Measurements from ENCODE around the gene RESP18. TPM values are rescaled to one million over a fixed set of nuclear protein-coding genes. Genes with fewer than 3 reads are reported as not detected.
"Not testable (repeated sequence)": the region's sequence is repeated elsewhere in the genome, so short reads cannot be mapped to it uniquely, and the experiment has no call there.

RESP18 gene
- total RNA-seq, 1 donor from 2014 or later = not detected

GRCh38 chr2:219327719-219328118 is 4.8 kb downstream of the RESP18 start:
- Histone ChIP-seq H3K27ac (ENCODE audit: low read depth, low read length) (no peak overlapping the region), H3K36me3 (ENCODE audit: control insufficient read depth in 3 of 3, insufficient read depth in 3 of 3, low read length in 3 of 3) (no peaks in the 10 kb centered on the region), H3K9ac (ENCODE audit: low read depth in 1 of 3, low read length in 3 of 3) (no peak overlapping the region), H3K27me3 (ENCODE audit: control insufficient read depth in 3 of 3, insufficient read depth in 3 of 3, low read length in 3 of 3) (peaks cover 32 to 43% (median 38%) of the 10 kb centered on the region in 3 donors), H3K4me1 (ENCODE audit: control insufficient read depth in 3 of 3, insufficient read depth in 3 of 3, low read length in 3 of 3) (no peaks in the 10 kb centered on the region), H3K9me3 (ENCODE audit: control insufficient read depth in 3 of 3, low read length in 3 of 3) (no peaks in the 10 kb centered on the region), H3K4me3 (ENCODE audit: low read length in 3 of 3) (no peak overlapping the region)

GRCh38 chr2:219325657-219326315 is 6.8 kb downstream of the RESP18 start:
- Histone ChIP-seq H3K9me3 (ENCODE audit: control insufficient read depth in 3 of 3, low read length in 3 of 3) (no peaks in the 10 kb centered on the region), H3K4me1 (ENCODE audit: control insufficient read depth in 3 of 3, insufficient read depth in 3 of 3, low read length in 3 of 3) (no peaks in the 10 kb centered on the region), H3K27me3 (ENCODE audit: control insufficient read depth in 3 of 3, insufficient read depth in 3 of 3, low read length in 3 of 3) (peaks cover 13 to 24% (median 24%) of the 10 kb centered on the region in 3 donors), H3K36me3 (ENCODE audit: control insufficient read depth in 3 of 3, insufficient read depth in 3 of 3, low read length in 3 of 3) (no peaks in the 10 kb centered on the region), H3K27ac (ENCODE audit: low read depth, low read length) (no peak overlapping the region), H3K9ac (ENCODE audit: low read depth in 1 of 3, low read length in 3 of 3) (no peak overlapping the region), H3K4me3 (ENCODE audit: low read length in 3 of 3) (no peak overlapping the region)

- H3K27me3 ChIP-seq (ENCODE audit: control insufficient read depth in 3 of 3, insufficient read depth in 3 of 3, low read length in 3 of 3) = peaks cover 11 to 18% (median 18%) of the 10 kb centered on the region in 3 donors
- no peak overlapping the region for H3K9ac ChIP-seq (ENCODE audit: low read depth in 1 of 3, low read length in 3 of 3)
- no peaks in the 10 kb centered on the region for H3K36me3 ChIP-seq (ENCODE audit: control insufficient read depth in 3 of 3, insufficient read depth in 3 of 3, low read length in 3 of 3)
- no peak overlapping the region for H3K4me3 ChIP-seq (ENCODE audit: low read length in 3 of 3)
- H3K9me3 ChIP-seq (ENCODE audit: control insufficient read depth in 3 of 3, low read length in 3 of 3) = no peaks in the 10 kb centered on the region
- no peak overlapping the region for H3K27ac ChIP-seq (ENCODE audit: low read depth, low read length)
- H3K4me1 ChIP-seq (ENCODE audit: control insufficient read depth in 3 of 3, insufficient read depth in 3 of 3, low read length in 3 of 3) = no peaks in the 10 kb centered on the region
Measured at GRCh38 chr2:219325136-219325535, 7.4 kb downstream of the RESP18 start.

- H3K4me3 ChIP-seq (ENCODE audit: low read length in 3 of 3) = no peak overlapping the region
- H3K4me1 ChIP-seq (ENCODE audit: control insufficient read depth in 3 of 3, insufficient read depth in 3 of 3, low read length in 3 of 3) = no peaks in the 10 kb centered on the region
- no peak overlapping the region for H3K9ac ChIP-seq (ENCODE audit: low read depth in 1 of 3, low read length in 3 of 3)
- H3K27ac ChIP-seq (ENCODE audit: low read depth, low read length) = no peak overlapping the region
- H3K9me3 ChIP-seq (ENCODE audit: control insufficient read depth in 3 of 3, low read length in 3 of 3) = no peaks in the 10 kb centered on the region
- no peaks in the 10 kb centered on the region for H3K36me3 ChIP-seq (ENCODE audit: control insufficient read depth in 3 of 3, insufficient read depth in 3 of 3, low read length in 3 of 3)
- H3K27me3 ChIP-seq (ENCODE audit: control insufficient read depth in 3 of 3, insufficient read depth in 3 of 3, low read length in 3 of 3) = peaks cover 7 to 17% (median 8%) of the 10 kb centered on the region in 3 donors
Measured at GRCh38 chr2:219323434-219323833, 9.1 kb downstream of the RESP18 start.

- Histone ChIP-seq H3K36me3 (ENCODE audit: control insufficient read depth in 3 of 3, insufficient read depth in 3 of 3, low read length in 3 of 3) (no peaks in the 10 kb centered on the region), H3K27me3 (ENCODE audit: control insufficient read depth in 3 of 3, insufficient read depth in 3 of 3, low read length in 3 of 3) (peaks cover 6 to 9% (median 8%) of the 10 kb centered on the region in 3 donors), H3K9ac (ENCODE audit: low read depth in 1 of 3, low read length in 3 of 3) (no peak overlapping the region)
Measured at GRCh38 chr2:219314804-219315468, 17.6 kb downstream of the RESP18 start.

GRCh38 chr2:219312683-219313263 is 19.8 kb downstream of the RESP18 start:
- not testable (repeated sequence) for H3K9me3 ChIP-seq (ENCODE audit: control insufficient read depth in 3 of 3, low read length in 3 of 3); H3K36me3 ChIP-seq (ENCODE audit: control insufficient read depth in 3 of 3, insufficient read depth in 3 of 3, low read length in 3 of 3); H3K4me1 ChIP-seq (ENCODE audit: control insufficient read depth in 3 of 3, insufficient read depth in 3 of 3, low read length in 3 of 3); H3K27ac ChIP-seq (ENCODE audit: low read depth, low read length); H3K9ac ChIP-seq (ENCODE audit: low read depth in 1 of 3, low read length in 3 of 3); H3K4me3 ChIP-seq (ENCODE audit: low read length in 3 of 3)
- H3K27me3 ChIP-seq (ENCODE audit: control insufficient read depth in 3 of 3, insufficient read depth in 3 of 3, low read length in 3 of 3) = peaks cover 19 to 24% (median 22%) of the 10 kb centered on the region in 3 donors

More at GRCh38 chr2:219314804-219315468, 17.6 kb downstream of the RESP18 start:
- Histone ChIP-seq H3K27ac (ENCODE audit: low read depth, low read length) (no peak overlapping the region), H3K4me1 (ENCODE audit: control insufficient read depth in 3 of 3, insufficient read depth in 3 of 3, low read length in 3 of 3) (no peaks in the 10 kb centered on the region), H3K4me3 (ENCODE audit: low read length in 3 of 3) (no peak overlapping the region), H3K9me3 (ENCODE audit: control insufficient read depth in 3 of 3, low read length in 3 of 3) (no peaks in the 10 kb centered on the region)

GRCh38 chr2:219309278-219309677 is 23.3 kb downstream of the RESP18 start, which contains the start of gene PTPRN:
PTPRN (minus strand) TSS chr2:219309401; CDS start chr2:219309332, 69 bp downstream.
- Histone ChIP-seq H3K36me3 (ENCODE audit: control insufficient read depth in 3 of 3, insufficient read depth in 3 of 3, low read length in 3 of 3) (no peaks in the 10 kb centered on the region), H3K9ac (ENCODE audit: low read depth in 1 of 3, low read length in 3 of 3) (no peak within 1 kb of the TSS), H3K4me3 (ENCODE audit: low read length in 3 of 3) (no peak within 1 kb of the TSS), H3K27ac (ENCODE audit: low read depth, low read length) (no peak within 1 kb of the TSS), H3K9me3 (ENCODE audit: control insufficient read depth in 3 of 3, low read length in 3 of 3) (no peaks in the 10 kb centered on the region), H3K27me3 (ENCODE audit: control insufficient read depth in 3 of 3, insufficient read depth in 3 of 3, low read length in 3 of 3) (peaks cover 27 to 29% (median 28%) of the 10 kb centered on the region in 3 donors), H3K4me1 (ENCODE audit: control insufficient read depth in 3 of 3, insufficient read depth in 3 of 3, low read length in 3 of 3) (no peaks in the 10 kb centered on the region)

GRCh38 chr2:219308142-219309101 is 24.1 kb downstream of the RESP18 start:
- peaks cover 30 to 33% (median 33%) of the 10 kb centered on the region in 3 donors for H3K27me3 ChIP-seq (ENCODE audit: control insufficient read depth in 3 of 3, insufficient read depth in 3 of 3, low read length in 3 of 3)
- H3K27ac ChIP-seq (ENCODE audit: low read depth, low read length) = no peak overlapping the region
- no peaks in the 10 kb centered on the region for H3K36me3 ChIP-seq (ENCODE audit: control insufficient read depth in 3 of 3, insufficient read depth in 3 of 3, low read length in 3 of 3)
- H3K9ac ChIP-seq (ENCODE audit: low read depth in 1 of 3, low read length in 3 of 3) = no peak overlapping the region
- no peak overlapping the region for H3K4me3 ChIP-seq (ENCODE audit: low read length in 3 of 3)
- H3K9me3 ChIP-seq (ENCODE audit: control insufficient read depth in 3 of 3, low read length in 3 of 3) = no peaks in the 10 kb centered on the region
- no peaks in the 10 kb centered on the region for H3K4me1 ChIP-seq (ENCODE audit: control insufficient read depth in 3 of 3, insufficient read depth in 3 of 3, low read length in 3 of 3)

GRCh38 chr2:219306047-219306446 is 26.5 kb downstream of the RESP18 start:
- H3K27me3 ChIP-seq (ENCODE audit: control insufficient read depth in 3 of 3, insufficient read depth in 3 of 3, low read length in 3 of 3) = peaks cover 30 to 52% (median 47%) of the 10 kb centered on the region in 3 donors
- H3K27ac ChIP-seq (ENCODE audit: low read depth, low read length) = no peak overlapping the region
- H3K4me1 ChIP-seq (ENCODE audit: control insufficient read depth in 3 of 3, insufficient read depth in 3 of 3, low read length in 3 of 3) = no peaks in the 10 kb centered on the region
- no peaks in the 10 kb centered on the region for H3K9me3 ChIP-seq (ENCODE audit: control insufficient read depth in 3 of 3, low read length in 3 of 3)
- no peaks in the 10 kb centered on the region for H3K36me3 ChIP-seq (ENCODE audit: control insufficient read depth in 3 of 3, insufficient read depth in 3 of 3, low read length in 3 of 3)
- no peak overlapping the region for H3K9ac ChIP-seq (ENCODE audit: low read depth in 1 of 3, low read length in 3 of 3)
- H3K4me3 ChIP-seq (ENCODE audit: low read length in 3 of 3) = no peak overlapping the region

Measured in skeletal muscle tissue (tissue), 4 donors.